Spleen (tissue), 11 donors: Measurements from ENCODE around the gene SPACA6. TPM values are rescaled to one million over a fixed set of nuclear protein-coding genes. Genes with fewer than 3 reads are reported as not detected.
A peak's percentile ranks its signal among the peaks of the same experiment; 100 is the strongest.

Experiments used
- DNase-seq: peaks from one replicate; pipeline ENCODE4 v3.0.0-alpha.2; 2020
- H3K27ac ChIP-seq, 8 donors: fragments of 200-600 bp; sonication (generic) in 7 of 8; 1 replicate in 4 of 8; 2 replicates in 4 of 8; pipeline versions ENCODE4 v1.5.0 to v1.8.0; 2016 to 2021; ENCODE audit warnings: inconsistent platforms in 4 of 8, mild to moderate bottlenecking in 4 of 8, moderate library complexity in 1 of 8
- H3K27me3 ChIP-seq, 7 donors: fragments of 200-600 bp; sonication (generic) in 6 of 7; replicated peaks in 1 of 7; 1 replicate in 4 of 7; 2 replicates in 3 of 7; pipeline versions ENCODE4 v1.5.0 to v1.8.0; 2016 to 2021; ENCODE audit warnings: inconsistent platforms in 3 of 7, mild to moderate bottlenecking in 1 of 7
- H3K36me3 ChIP-seq, 6 donors: fragments of 200-600 bp; sonication (generic) in 5 of 6; 1 replicate in 4 of 6; 2 replicates in 2 of 6; pipeline versions ENCODE4 v1.5.0 to v1.8.0; 2016 to 2021; ENCODE audit warnings: inconsistent platforms in 2 of 6
- H3K4me1 ChIP-seq, 6 donors: fragments of 200-600 bp; sonication (generic) in 5 of 6; 1 replicate in 3 of 6; 2 replicates in 3 of 6; pipeline versions ENCODE4 v1.5.0 to v1.8.0; 2016 to 2021; ENCODE audit warnings: inconsistent platforms in 3 of 6
- H3K4me3 ChIP-seq, 8 donors: fragments of 200-600 bp; sonication (generic) in 7 of 8; 1 replicate in 4 of 8; 2 replicates in 4 of 8; pipeline versions ENCODE4 v1.5.0 to v1.8.0; 2016 to 2021; ENCODE audit warnings: inconsistent platforms in 4 of 8, mild to moderate bottlenecking in 4 of 8, moderate library complexity in 2 of 8
- H3K9me3 ChIP-seq, 8 donors: fragments of 200-600 bp; sonication (generic) in 7 of 8; 1 replicate in 4 of 8; 2 replicates in 4 of 8; pipeline versions ENCODE4 v1.5.0 to v1.8.0; 2016 to 2021; ENCODE audit warnings: inconsistent platforms in 4 of 8
- POLR2A ChIP-seq, 3 donors: fragments of 450-650 bp; IDR thresholded peaks; one replicate each; pipeline ENCODE4 v1.5.1; 2017; ENCODE audit warnings: antibody characterized with exemption in 3 of 3, mild to moderate bottlenecking in 1 of 3
- POLR2AphosphoS5 ChIP-seq, 3 donors: sonication (generic); formaldehyde crosslinking; IDR thresholded peaks; one replicate each; pipeline ENCODE4 v1.5.1; 2017; ENCODE audit warnings: antibody characterized with exemption in 3 of 3
- WGBS, 5 donors: extraction: QIAGEN DNeasy Blood & Tissue Kit in 3 of 5; methylation state at CpG; one replicate each; pipeline versions ENCODE4 v1.1.5 to v1.1.7; 2013 to 2018; 5-methylcytosine and 5-hydroxymethylcytosine counted together
- intact Hi-C: fragments of 100-400 bp; cut with DNase I; formaldehyde crosslinking; loops from one replicate; pipeline ENCODE4 v1.15.0; 2023; ENCODE audit warnings: low total_unique reads
- polyA plus RNA-seq, 3 donors: library from polyadenylated mRNA; stranded (reverse); fragments of 200-250 nt; gene quantifications; one replicate each; pipeline ENCODE4 v1.2.1, GENCODE V29; 2013
- total RNA-seq, 7 donors: library from RNA; depleted of rRNA in 3 of 7; stranded (reverse); fragments of >200 nt in 3 of 7; fragmentation: NEBNext Ultra II Directional in 4 of 7; extraction: Animal tissue kit (Norgen Biotek cat#: 25700) in 4 of 7; gene quantifications; one replicate each; pipeline versions ENCODE4 v1.1.0 to v1.2.1, GENCODE V29; 2016 to 2021
- TF ChIP-seq, protein P1 (sequence below), 11 experiments: fragments of 200-600 bp in 7 of 11; fragments of 450-650 bp in 4 of 11; sonication (generic) in 4 of 11; IDR thresholded peaks in 8 of 11; conservative IDR thresholded peaks in 3 of 11; 1 replicate in 7 of 11; 2 replicates in 4 of 11; pipeline versions ENCODE4 v1.4.0 to v1.8.0; 2016 to 2021; ENCODE audit warnings: antibody characterized with exemption in 11 of 11, inconsistent platforms in 4 of 11, mild to moderate bottlenecking in 1 of 11
- donor health status: healthy with polysubstance abuse.
- donor health status: DM: no; HTN: no; CAD: no; lungs with moderate emphysema.
- donor health status: DM: no; HTN: no; CAD: no.
- donor health status: Bipolar disorder and iron deficiency.
- donor health status: healthy.
- donor health status: DM: no; HTN: no; CAD: no.
- donor health status: DM: yes; HTN: yes; CAD: no.

Gene SPACA6
- total and polyA plus RNA-seq, 10 donors, result 9.6 to 44.2 (median 20.2) TPM

DNA sequence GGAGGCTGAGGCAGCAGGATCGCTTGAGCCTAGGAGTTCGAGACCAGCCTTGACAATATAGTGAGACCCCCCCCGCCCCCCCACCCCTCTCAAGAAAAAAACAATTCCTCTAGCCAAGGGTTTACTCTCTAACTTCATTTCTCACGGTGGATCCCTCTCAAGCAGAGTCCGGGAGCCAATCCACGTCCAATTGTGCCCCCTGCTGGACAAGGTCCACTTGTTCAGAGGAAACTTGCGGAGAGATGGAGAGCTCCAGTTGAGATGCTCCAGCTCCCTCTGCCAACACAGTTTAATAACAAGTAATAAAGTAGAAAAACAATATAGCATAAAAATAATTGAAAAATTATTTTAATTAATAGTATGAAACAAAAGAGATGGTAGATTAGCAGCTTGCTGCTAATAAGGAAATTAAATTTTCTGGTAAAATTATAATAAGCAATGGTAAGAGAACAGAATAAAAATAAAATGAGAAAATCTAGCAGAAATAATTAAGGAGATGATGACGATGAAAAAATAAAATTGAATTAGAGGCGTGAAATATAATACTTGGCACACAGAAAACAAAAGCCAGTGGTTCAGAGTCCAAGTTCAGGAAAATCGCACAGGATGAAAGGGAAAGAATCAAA is 32.0 kb upstream of the SPACA6 start:
- peak; percentile 90 for DNase-seq
- WGBS, 5 donors, result 12 to 17% (median 13%) methylated on average over 9 to 10 of the region's 10 CpGs
- Histone ChIP-seq H3K36me3 (no peaks in the 10 kb centered on the region), H3K27me3 (peaks cover 0 to 51% (median 13%) of the 10 kb centered on the region in 7 donors), H3K4me3 (no peak overlapping the region), H3K9me3 (peaks cover 0 to 12% (median 1%) of the 10 kb centered on the region in 8 donors), H3K27ac (no peak overlapping the region), H3K4me1 (peaks cover 3 to 27% (median 8%) of the 10 kb centered on the region in 6 donors)
- intact Hi-C loops, result loop anchor here (5.0 kb wide), 1 partner anchor 329 kb away; no protein-coding TSS in a partner anchor
- TF ChIP-seq, protein P1, sequence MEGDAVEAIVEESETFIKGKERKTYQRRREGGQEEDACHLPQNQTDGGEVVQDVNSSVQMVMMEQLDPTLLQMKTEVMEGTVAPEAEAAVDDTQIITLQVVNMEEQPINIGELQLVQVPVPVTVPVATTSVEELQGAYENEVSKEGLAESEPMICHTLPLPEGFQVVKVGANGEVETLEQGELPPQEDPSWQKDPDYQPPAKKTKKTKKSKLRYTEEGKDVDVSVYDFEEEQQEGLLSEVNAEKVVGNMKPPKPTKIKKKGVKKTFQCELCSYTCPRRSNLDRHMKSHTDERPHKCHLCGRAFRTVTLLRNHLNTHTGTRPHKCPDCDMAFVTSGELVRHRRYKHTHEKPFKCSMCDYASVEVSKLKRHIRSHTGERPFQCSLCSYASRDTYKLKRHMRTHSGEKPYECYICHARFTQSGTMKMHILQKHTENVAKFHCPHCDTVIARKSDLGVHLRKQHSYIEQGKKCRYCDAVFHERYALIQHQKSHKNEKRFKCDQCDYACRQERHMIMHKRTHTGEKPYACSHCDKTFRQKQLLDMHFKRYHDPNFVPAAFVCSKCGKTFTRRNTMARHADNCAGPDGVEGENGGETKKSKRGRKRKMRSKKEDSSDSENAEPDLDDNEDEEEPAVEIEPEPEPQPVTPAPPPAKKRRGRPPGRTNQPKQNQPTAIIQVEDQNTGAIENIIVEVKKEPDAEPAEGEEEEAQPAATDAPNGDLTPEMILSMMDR (IDR thresholded peaks at IDR 0.05 in 8 of 11, conservative IDR thresholded peaks at IDR 0.05 in 3 of 11), result peak; percentile 33 to 76 (median 56)
- TF ChIP-seq POLR2A (IDR thresholded peaks at IDR 0.05), result no peak
- TF ChIP-seq POLR2AphosphoS5 (IDR thresholded peaks at IDR 0.05), result no peak

DNA sequence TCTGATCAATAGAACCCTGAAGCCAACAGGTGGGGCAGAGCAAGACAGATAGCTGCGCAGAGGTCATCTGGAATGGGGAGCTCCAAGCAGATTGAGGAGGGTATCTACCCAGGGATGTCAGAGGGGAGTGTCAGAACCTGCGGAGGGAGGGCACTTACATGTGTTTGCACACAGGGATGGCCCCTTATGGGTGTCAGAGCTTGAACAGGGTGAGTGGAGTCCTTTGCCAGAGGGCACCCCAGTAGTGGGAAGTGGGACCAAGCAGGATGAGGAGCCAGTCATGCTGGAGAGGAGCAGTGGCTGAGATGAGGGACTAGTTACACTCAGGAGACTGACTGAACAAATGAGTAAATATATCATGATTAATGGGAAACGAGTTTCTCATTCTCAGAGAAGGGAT is 29.5 kb upstream of the SPACA6 start:
- intact Hi-C loops, result loop anchor here (5.0 kb wide), 1 partner anchor 331 kb away; no protein-coding TSS in a partner anchor
- 45 to 61% (median 54%) methylated on average over 3 of the region's 3 CpGs for WGBS, 5 donors
- Histone ChIP-seq H3K27ac (no peak overlapping the region), H3K4me1 (peaks cover 0 to 4% (median 0%) of the 10 kb centered on the region in 6 donors), H3K4me3 (no peak overlapping the region), H3K27me3 (peaks cover 0 to 74% (median 15%) of the 10 kb centered on the region in 7 donors), H3K36me3 (no peaks in the 10 kb centered on the region), H3K9me3 (peaks cover 0 to 12% (median 1%) of the 10 kb centered on the region in 8 donors)
- no peak for DNase-seq
- no peak for TF ChIP-seq POLR2AphosphoS5 (IDR thresholded peaks at IDR 0.05)
- TF ChIP-seq, protein P1 (IDR thresholded peaks at IDR 0.05 in 8 of 11, conservative IDR thresholded peaks at IDR 0.05 in 3 of 11), result no peak

DNA sequence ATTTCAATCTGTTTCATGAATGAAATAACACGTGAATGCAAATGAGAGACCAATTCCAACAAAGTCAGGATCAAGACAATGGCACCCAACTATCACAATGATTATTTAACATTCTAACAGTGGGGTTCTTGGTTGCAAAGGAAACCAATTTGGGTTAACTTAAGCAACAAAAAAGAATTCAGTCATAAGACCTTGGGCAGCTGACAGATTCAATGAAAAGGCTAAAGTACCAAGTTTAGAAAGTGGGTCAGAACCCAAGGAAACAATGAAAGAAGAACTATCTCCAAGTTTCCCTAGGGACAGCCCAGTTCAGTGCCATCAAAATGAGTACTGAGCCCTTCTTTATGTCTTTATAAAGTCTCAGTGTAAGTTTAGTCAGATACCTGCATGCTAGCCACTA is 29.0 kb upstream of the SPACA6 start:
- no peak overlapping the region for H3K27ac ChIP-seq
- H3K4me3 ChIP-seq, result no peak overlapping the region
- no peak for DNase-seq
- peaks cover 0 to under 1% (median 0%) of the 10 kb centered on the region in 6 donors for H3K4me1 ChIP-seq
- H3K36me3 ChIP-seq, result no peaks in the 10 kb centered on the region
- intact Hi-C loops, result loop anchor here (5.0 kb wide), 1 partner anchor 332 kb away; no protein-coding TSS in a partner anchor
- 24 to 44% (median 28%) methylated on average over 1 of the region's 1 CpG for WGBS, 5 donors
- TF ChIP-seq POLR2A (IDR thresholded peaks at IDR 0.05) (no peak), POLR2AphosphoS5 (IDR thresholded peaks at IDR 0.05) (no peak)
- TF ChIP-seq, protein P1 (IDR thresholded peaks at IDR 0.05 in 8 of 11, conservative IDR thresholded peaks at IDR 0.05 in 3 of 11), result no peak
- H3K27me3 ChIP-seq, result peaks cover 0 to 74% (median 15%) of the 10 kb centered on the region in 7 donors
- H3K9me3 ChIP-seq, result peaks cover 0 to 12% (median 1%) of the 10 kb centered on the region in 8 donors

DNA sequence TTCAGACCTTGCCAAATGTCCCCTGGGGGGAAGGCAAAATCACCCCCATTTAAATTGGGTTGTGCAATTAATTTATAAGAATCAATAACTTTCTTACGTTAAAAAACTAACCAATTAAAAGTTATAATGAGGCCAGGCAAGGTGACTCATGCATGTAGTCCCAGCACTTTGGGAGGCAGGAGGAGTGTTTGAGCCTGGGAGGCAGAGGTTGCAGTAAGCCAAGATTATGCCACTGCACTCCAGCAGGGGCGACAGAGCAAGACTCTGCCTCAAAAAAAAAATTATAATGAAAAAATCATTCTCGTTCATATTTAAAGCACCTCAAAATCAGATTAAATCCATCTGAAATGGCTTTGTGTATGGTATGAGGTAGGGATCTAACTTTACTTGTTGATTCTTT is 28.1 kb upstream of the SPACA6 start:
- no peaks in the 10 kb centered on the region for H3K36me3 ChIP-seq
- intact Hi-C loops, result loop anchor here (5.0 kb wide), 1 partner anchor 333 kb away; no protein-coding TSS in a partner anchor
- H3K9me3 ChIP-seq, result peaks cover 0 to 12% (median 1%) of the 10 kb centered on the region in 8 donors
- 57 to 68% (median 65%) methylated on average over 3 of the region's 3 CpGs for WGBS, 5 donors
- TF ChIP-seq POLR2A (IDR thresholded peaks at IDR 0.05) (no peak), POLR2AphosphoS5 (IDR thresholded peaks at IDR 0.05) (no peak)
- TF ChIP-seq, protein P1 (IDR thresholded peaks at IDR 0.05 in 8 of 11, conservative IDR thresholded peaks at IDR 0.05 in 3 of 11), result no peak
- peaks cover 0 to 81% (median 15%) of the 10 kb centered on the region in 7 donors for H3K27me3 ChIP-seq
- no peak overlapping the region for H3K27ac ChIP-seq
- H3K4me1 ChIP-seq, result peaks cover 0 to 4% (median 0%) of the 10 kb centered on the region in 6 donors
- no peak for DNase-seq
- H3K4me3 ChIP-seq, result no peak overlapping the region
